Measurements from ENCODE around the gene DENR. TPM values are rescaled to one million over a fixed set of nuclear protein-coding genes. Genes with fewer than 3 reads are reported as not detected.

The DENR gene
- polyA plus RNA-seq, 1 experiment = 16.1 TPM

DNA sequence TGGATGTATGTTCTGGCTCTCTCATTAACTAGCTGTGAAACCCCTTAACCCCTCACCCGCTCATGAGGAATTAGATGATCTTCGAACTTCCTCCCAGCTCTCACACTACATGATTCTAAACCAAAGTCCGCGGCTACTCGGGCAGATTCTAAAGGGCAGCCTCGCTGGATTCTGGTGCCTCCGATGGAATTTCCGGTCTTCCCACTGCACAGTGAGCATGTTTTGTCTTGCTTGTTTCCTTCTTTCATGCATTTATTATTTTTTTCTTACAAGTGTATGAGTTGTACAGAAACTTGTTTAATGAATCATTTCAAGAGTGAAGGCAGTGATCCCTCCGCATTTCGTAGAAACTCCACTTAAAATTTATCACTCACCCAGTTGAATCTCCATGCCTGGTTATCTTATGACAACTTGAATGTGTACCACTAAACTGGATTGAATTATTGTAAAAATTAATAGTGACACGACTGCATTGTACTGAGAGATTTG lies 31.5 kb upstream of the DENR start:
- TF ChIP-seq, protein P1, sequence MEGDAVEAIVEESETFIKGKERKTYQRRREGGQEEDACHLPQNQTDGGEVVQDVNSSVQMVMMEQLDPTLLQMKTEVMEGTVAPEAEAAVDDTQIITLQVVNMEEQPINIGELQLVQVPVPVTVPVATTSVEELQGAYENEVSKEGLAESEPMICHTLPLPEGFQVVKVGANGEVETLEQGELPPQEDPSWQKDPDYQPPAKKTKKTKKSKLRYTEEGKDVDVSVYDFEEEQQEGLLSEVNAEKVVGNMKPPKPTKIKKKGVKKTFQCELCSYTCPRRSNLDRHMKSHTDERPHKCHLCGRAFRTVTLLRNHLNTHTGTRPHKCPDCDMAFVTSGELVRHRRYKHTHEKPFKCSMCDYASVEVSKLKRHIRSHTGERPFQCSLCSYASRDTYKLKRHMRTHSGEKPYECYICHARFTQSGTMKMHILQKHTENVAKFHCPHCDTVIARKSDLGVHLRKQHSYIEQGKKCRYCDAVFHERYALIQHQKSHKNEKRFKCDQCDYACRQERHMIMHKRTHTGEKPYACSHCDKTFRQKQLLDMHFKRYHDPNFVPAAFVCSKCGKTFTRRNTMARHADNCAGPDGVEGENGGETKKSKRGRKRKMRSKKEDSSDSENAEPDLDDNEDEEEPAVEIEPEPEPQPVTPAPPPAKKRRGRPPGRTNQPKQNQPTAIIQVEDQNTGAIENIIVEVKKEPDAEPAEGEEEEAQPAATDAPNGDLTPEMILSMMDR (IDR thresholded peaks at IDR 0.05; ENCODE audit: insufficient read depth, low read depth, low read length) = no peak
- no peak overlapping the region for H3K4me3 ChIP-seq (ENCODE audit: low read depth, low read length)
- no peaks in the 10 kb centered on the region for H3K36me3 ChIP-seq (ENCODE audit: control insufficient read depth, insufficient read depth, low read length)
- ChIA-PET POLR2A (no interaction called here), CTCF (no interaction called here)
- H3K27me3 ChIP-seq (ENCODE audit: control insufficient read depth, insufficient read depth, low read length) = 0 out of 2 replicates have a peak, but pooled peaks cover under 1% of the 10 kb centered on the region
- DNase-seq (ENCODE audit: low read depth) = no peak

DNA sequence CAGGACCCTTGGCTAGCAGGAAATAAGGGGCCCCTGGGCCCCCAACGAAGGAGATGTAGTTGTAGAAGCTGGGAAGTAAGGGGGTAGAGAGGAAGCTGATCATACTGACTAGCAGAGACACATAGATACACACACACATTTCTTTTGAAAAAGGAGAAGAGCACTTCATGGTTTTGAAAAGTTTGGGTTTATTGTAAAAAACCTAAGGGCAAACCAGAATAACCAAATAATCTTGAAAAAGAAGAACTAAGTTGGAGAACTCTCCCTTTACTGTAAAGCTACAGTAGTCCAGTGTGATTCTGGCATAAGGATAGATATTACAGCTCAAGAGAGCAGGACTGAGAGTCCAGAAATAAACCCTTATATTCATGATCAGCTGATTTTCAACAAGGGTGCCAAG lies 30.2 kb upstream of the DENR start:
- Histone ChIP-seq H3K27me3 (ENCODE audit: control insufficient read depth, insufficient read depth, low read length) (no peaks in the 10 kb centered on the region), H3K36me3 (ENCODE audit: control insufficient read depth, insufficient read depth, low read length) (no peaks in the 10 kb centered on the region), H3K4me3 (ENCODE audit: low read depth, low read length) (no peak overlapping the region)
- no peak for DNase-seq (ENCODE audit: low read depth)
- ChIA-PET CTCF (interaction anchor here (1.1 kb wide), 1 partner anchor 85 kb away, joined by 4 read pairs; no protein-coding TSS in a partner anchor), POLR2A (no interaction called here)
- TF ChIP-seq, protein P1 (IDR thresholded peaks at IDR 0.05; ENCODE audit: insufficient read depth, low read depth, low read length) = no peak

DNA sequence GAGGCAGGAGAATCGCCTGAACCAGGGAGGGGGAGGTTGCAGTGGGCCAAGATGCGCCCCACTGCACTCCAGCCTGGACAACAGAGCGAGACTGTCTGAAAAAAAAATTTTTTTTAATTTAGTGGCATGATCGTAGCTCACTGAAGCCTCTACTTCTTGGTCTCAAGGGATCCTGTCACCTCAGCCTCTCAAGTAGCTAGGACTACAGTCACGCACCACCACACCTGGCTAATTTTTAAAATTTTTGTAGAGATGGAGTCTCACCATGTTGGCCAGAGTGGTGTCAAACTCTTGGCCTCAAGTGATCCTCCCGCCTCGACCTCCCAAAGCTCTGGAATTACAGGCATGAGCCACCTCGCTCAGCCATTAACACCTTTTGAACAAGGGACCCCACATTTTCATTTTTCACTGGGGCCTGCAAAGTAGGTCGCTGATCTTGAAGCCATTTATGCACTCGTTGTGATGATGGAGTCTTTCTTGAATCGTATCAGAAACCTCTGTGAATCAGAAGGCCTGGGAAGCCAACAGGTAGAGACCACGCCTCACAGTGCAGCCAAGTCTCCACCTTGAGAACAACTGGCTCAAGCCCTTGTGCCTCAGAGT lies 27.9 kb upstream of the DENR start:
- ChIA-PET POLR2A (no interaction called here), CTCF (interaction anchor here (1.0 to 1.6 kb wide), 2 partner anchors 11 to 29 kb away, joined by 3 read pairs; no protein-coding TSS in a partner anchor)
- no peak overlapping the region for H3K4me3 ChIP-seq (ENCODE audit: low read depth, low read length)
- no peaks in the 10 kb centered on the region for H3K36me3 ChIP-seq (ENCODE audit: control insufficient read depth, insufficient read depth, low read length)
- TF ChIP-seq, protein P1 (IDR thresholded peaks at IDR 0.05; ENCODE audit: insufficient read depth, low read depth, low read length) = no peak
- H3K27me3 ChIP-seq (ENCODE audit: control insufficient read depth, insufficient read depth, low read length) = no peaks in the 10 kb centered on the region
- DNase-seq (ENCODE audit: low read depth) = no peak

DNA sequence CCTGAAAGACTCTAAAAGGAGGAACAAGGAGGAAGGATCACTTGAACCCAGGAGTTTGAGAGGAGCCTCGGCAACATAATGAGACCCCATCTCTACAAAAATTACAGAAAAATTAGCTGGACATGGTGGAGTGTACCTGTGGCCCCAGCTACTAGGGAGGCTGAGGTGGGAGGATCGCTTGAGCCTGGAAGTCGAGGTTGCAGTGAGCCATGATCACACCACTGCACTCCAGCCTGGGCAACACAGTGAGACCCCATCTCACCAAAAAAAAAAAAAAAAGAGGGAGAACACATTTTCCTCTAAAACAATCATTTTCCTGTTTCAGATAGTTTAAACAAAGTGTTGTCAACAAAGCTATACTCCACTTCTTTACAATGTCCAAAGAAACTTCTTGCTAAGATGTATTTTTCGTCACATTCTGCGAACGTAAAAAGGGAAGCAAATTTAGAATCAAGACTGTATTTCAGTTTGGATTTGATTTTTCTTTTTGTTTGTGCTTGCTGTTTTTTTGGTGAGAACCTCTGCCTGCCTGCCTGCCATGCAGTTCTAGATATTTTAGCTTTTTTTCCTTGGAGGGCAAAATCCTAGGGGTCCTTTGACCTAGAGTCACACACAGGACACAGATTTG lies 27.1 kb upstream of the DENR start:
- DNase-seq (ENCODE audit: low read depth) = no peak
- H3K4me3 ChIP-seq (ENCODE audit: low read depth, low read length) = no peak overlapping the region
- ChIA-PET CTCF (interaction anchor here (0.6 to 1.6 kb wide), 3 partner anchors 10 to 159 kb away, joined by 3 read pairs; no protein-coding TSS in a partner anchor), POLR2A (no interaction called here)
- H3K27me3 ChIP-seq (ENCODE audit: control insufficient read depth, insufficient read depth, low read length) = no peaks in the 10 kb centered on the region
- H3K36me3 ChIP-seq (ENCODE audit: control insufficient read depth, insufficient read depth, low read length) = no peaks in the 10 kb centered on the region
- TF ChIP-seq, protein P1 (IDR thresholded peaks at IDR 0.05; ENCODE audit: insufficient read depth, low read depth, low read length) = no peak

DNA sequence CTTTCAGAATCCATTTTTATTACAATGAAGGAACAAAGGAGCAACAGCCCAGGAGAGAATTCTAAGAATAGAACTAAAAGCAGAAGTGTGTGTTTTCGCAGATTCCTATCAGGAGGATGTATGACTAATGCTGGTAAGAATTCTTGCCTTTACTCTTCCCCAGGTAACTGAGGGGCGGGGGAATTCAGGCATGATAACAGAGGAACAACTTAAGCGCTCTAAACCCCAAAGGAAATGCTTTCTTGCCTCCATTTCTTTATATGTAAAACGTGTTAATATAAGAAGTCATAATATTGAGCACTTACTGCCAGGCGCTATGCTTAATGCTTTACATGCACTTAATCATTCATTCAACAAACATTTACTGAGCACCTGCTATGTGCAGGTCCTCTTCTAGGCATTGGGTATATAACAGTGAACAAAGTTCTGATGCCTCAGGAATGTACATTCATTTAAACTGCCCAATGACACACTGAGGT lies 26.5 kb upstream of the DENR start:
- ChIA-PET POLR2A (no interaction called here), CTCF (interaction anchor here (0.6 to 1.0 kb wide), 2 partner anchors 10 to 159 kb away, joined by 3 read pairs; no protein-coding TSS in a partner anchor)
- TF ChIP-seq, protein P1 (IDR thresholded peaks at IDR 0.05; ENCODE audit: insufficient read depth, low read depth, low read length) = no peak
- H3K27me3 ChIP-seq (ENCODE audit: control insufficient read depth, insufficient read depth, low read length) = no peaks in the 10 kb centered on the region
- no peak for DNase-seq (ENCODE audit: low read depth)
- no peak overlapping the region for H3K4me3 ChIP-seq (ENCODE audit: low read depth, low read length)
- H3K36me3 ChIP-seq (ENCODE audit: control insufficient read depth, insufficient read depth, low read length) = no peaks in the 10 kb centered on the region

Measured in BJ (cell line).